HG03575 (cell line): Measurements from ENCODE around the gene NRXN3.

Experiments
- ATAC-seq: cut with Tn5 transposase; IDR thresholded peaks from one replicate; pipeline ENCODE4 v1.9.1; 2021; ENCODE audit not compliant: unreplicated experiment, insufficient number of reproducible peaks, low FRiP score; ENCODE audit errors: extremely low read depth

Gene NRXN3

DNA sequence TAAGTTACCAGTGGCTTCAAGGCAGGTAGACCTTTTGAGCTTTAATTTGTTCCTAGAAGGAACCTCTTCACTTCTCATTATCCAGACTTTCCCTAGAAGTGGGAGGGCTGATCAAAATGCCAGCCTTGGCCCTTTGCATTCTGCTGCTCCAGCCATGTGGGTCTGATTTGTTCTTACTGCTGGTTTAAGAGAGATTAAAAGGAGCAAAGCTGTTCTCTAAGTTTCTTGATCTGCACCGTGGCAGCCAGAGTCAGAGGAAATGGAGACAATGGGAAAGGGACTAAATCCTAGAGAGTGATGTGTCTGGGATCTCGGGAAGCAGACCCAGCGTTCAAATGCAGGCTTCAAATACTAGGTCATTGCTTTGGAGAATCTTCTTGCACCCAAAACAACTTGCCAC is 1281.4 kb downstream of the NRXN3 start:
- no peak for ATAC-seq

DNA sequence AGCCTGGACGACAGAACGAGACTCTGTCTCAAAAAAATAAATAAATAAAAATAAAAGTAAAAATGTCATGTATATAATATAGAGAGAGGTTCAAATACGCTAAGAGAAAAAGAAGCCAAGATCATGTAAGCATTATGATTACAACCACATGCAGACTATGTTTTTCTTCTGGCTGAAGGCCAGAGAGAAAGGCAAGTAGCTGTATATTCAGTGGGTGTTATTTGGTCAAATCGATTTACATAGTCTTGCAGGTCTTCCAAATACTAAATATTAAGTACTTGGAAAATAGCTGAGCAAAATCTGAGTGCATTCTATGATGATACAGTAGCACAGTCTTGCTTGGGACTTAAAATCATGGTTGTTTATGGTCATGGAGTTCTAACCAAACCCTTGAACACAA is 1283.1 kb downstream of the NRXN3 start:
- ATAC-seq: no peak

DNA sequence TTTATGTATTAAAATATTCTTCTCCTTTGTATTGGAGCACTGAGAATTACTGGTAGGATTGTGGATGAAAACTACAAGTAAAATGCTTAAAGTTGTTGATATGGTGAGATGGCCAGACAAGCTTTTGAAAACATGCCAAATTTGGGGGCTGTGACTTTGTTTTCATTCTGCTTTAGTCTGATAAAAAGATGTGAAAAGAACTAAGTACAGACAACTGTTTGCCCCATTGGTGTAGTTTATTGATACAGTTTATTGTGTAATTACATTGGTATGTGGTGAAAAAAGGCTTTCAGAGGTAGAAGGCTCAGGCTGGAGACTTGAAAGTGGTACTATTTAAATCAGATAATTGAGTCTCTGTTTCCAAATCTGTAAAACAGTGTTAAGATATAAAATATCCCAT is 1294.3 kb downstream of the NRXN3 start:
- no peak for ATAC-seq

DNA sequence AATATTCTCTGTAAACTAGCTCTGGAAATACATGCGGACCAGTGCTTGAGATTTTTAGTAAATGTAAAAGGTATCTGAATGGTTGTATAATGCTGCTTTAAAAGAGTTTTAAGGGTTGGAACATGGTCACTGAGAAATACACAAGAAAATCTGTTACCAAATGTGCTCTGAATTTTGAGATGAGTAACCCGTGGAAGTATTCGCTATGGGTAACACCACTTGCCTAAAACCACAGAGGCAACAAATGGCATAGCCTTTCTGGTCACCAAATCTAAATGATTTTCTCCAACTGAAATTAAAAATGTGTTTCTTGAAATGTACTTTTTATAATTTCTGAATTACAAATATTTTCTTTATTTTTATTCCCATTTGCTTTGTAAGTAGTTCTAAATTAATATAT is 1295.5 kb downstream of the NRXN3 start:
- no peak for ATAC-seq

DNA sequence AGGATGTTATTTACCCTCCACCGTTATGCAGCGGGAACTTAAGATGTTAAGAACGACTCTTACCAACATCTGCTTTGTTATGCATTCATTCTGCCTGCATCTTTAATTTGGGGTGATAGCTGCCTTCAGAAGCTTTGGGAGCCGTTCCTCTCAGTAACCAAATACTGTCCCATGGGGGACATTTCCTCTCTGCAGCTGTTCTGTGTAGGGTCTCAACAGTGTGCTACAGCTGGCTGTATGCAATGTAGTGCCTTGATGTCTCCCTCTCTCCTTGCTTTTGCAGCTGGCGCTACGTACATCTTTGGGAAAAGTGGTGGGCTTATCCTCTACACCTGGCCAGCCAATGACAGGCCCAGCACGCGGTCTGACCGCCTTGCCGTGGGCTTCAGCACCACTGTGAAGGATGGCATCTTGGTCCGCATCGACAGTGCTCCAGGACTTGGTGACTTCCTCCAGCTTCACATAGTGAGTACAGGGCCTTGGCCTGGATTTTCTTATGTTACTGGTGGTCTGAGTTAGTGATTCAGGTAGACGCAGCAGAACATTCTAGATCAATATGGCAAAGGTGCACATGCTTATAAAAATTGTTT is 1296.9 kb downstream of the NRXN3 start:
- ATAC-seq: no peak

DNA sequence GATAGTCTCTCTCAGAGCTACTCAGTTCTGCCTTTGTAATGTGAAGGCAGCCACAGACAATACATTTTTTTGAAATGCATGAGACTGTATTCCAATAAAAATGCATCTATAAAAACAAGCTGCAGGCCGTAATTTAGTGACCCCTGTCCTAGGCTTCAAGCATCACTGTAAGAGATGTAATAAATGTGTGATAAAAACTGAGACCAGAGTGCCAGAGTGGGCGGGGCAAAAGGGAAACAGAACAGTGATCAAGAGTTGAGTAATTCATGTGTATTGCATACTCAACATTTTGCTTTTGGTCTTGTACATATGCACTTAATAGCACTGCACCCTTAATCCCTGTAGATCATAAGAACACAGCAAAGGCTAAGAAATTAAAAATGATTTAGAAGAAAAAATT is 1297.7 kb downstream of the NRXN3 start:
- no peak for ATAC-seq

DNA sequence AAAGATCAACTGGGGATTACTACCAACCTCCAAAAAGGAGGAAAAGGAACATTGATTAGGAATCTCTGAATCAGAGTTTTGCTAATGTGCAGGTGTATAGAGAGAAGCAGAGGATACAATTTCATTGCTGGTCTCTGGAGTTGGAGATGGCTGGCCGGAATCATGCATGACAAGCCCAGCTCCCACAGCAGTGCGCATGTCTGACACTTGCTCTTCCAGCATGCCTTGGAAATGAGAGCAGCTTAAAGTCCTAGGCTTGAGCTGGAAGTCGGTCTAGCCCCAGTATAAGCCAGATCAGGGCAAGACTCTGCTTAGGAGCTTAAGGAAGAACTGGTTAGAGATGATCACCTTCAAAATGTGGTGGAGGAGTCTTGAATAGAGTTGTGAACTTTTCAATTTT is 1298.3 kb downstream of the NRXN3 start:
- ATAC-seq: no peak

DNA sequence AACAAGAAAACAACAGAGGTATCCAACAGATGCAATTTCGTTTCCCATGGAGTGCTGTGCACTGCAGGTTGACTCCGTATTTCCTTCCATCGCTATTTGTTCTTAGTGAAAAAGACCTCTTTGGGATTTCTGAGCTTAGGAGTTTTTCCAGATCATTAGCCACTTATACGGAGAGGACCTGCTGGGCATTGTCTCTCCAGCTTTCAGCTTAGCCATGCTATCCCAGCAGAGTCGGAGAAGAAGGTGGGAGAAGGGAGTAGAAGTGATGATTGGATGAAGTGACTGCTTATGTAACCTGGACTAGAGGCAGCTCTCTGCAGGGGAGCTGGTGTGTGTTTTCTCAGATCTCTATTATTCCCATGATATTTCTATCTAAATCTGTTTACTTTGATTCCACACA is 1303.5 kb downstream of the NRXN3 start:
- no peak for ATAC-seq

DNA sequence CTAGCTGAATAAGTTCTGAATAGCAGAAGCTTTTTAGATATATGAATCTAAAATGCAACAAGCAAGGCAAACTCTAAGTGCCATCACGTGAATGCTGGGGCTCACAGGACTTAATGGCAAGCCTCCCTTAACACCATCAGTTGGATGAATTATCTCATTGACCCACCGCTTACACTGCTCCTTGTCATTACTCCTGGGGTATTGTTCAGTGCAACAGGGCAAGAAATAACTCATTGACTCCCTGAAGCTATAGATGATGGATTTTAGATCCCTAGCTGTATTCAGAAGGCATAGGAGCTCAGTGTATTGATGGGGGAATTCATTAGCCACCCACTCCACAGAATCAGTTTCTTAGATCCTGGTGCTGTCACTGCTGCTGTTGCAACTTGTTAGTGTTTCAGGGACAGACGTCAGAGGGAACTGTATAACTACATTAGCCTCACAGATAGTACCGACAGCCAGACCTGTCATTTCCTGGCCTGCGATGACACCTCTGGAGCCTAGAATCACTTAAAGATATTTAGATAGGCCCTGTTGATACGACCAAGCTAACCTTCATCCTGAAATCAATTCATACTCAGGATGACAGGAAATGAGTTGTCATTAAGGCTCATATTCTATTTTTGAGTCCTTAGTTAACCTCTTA is 1305.8 kb downstream of the NRXN3 start:
- no peak for ATAC-seq

DNA sequence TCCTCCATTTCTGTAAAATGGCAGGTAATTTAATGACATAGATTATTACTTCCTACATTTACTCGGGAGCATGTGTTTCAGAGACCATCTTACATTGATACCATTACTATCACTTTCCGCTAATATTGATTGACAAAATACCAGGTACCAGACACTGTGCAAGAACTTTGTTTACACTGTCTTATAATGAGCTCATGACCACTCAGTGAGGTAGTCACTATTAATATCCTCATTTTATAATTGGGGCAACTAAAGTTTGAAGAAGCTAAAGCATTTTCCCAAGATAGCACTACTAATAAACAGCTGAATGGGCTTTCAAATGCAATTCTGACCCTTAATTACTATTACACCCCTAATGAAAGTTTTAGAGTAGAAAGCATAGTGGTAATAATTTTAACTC is 1306.4 kb downstream of the NRXN3 start:
- no peak for ATAC-seq

DNA sequence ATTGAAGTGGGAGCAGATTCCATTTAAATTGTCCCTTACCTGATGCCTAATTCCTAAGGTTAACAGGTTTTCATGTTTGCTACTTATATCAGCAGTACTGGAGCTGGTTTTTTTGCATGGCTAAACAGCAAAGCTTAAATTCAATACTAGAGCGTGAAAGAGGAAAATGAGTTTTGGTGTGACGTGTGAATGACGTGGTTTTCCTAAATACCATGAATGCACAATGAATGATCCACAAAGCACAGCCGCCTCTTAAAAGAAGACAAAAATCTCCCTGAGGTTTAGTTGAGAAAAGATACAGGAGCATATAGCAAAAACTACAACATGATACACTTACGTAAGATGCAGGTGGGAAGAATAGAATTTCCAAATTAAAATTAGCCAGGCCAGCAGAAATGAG is 1310.0 kb downstream of the NRXN3 start:
- no peak for ATAC-seq

DNA sequence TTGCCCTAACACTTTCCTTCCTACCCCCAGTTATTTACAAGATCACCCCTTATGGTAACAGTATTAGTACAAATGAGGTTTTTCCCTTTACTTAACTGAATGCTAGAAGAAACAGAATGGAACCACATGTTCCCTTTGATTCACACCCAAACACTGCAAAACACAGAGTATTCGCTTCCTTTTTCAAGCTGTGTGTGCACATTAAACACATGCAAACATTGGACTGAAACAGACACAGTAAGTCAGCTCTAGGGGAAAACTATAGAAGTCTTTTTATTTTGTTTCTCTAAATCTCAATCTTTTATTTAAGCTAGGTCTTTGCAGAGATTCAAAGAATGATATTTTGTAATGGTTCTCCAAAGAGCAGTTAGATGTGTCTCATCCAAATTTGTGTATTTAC is 1312.7 kb downstream of the NRXN3 start:
- no peak for ATAC-seq

DNA sequence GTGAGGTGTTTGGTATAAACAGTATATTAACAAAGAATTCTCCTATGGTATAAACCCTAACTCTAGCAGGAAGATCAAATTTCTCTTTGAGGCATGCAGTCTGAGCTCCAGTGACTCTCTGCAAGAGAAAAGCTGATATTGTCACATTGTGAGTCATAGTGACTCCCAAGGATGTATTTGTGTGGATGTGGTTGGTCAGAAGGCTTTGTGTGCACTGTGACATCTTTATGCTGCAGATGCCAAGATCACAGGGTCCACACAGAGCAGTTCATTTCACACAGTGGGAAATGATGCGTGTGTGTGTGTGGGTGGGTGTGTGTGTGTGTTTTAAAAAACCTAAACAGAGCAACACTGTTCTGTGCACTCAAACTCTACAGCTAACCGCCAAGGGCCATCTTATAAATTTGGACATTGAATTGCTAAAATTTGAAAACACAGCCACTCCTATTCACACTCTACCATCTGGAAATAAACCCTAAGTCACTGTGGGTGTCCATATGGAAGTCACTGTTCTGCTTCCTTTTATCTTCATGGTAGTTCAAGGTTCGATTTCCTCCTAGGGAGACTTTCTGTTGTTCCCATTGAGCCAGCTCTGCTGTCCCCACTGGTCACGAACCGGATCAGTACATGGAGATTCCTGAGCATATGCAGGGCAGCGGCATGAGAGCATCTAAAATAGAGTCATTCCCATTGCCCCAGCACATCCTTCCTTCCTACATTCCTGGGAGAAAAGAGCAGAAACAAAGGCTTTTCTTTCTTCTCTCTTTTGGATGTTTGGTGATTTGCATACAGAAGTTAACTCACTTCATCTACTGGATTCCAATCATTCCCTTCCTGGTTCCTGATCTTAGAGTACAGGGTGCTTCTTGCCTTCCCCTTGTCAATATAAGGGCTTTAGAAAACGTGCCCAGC is 1313.6 kb downstream of the NRXN3 start:
- ATAC-seq: no peak

DNA sequence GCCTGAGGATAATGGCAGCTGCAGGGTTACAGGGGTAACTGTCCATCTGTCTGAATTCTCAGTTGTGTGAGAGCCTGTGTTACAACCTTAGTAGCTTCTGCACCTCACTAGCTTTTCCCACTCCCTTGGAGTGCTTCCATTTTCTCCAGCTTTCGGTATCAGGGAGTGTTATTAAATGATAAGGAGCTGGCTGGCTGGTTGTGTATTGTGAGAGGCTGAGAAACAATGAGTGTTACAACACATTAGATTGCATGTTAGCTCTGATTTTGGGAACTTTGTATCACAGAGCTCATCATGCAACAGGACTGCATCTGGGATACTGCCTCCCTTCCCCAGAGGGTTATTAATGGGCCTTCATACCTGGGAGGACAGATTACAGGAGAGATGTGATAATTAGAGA is 1317.5 kb downstream of the NRXN3 start:
- no peak for ATAC-seq

DNA sequence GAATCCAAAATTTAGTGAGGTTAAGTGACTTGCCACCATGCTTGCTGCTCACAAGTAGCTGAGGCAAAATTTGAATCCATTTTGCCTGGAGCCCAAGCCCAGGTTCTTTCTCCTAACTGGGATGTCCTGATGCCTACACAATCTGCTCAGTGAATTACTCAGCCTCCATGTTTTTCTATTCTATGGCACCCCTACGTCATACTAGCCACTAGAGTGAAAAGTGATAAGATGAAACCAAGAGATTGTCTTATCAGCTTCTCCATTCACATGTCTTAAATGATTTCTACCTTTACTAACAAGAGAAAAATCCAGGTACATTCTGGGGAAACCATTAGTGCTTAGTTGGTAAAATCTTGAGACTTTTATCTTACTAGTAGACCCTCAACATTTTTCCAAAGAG is 1321.0 kb downstream of the NRXN3 start:
- no peak for ATAC-seq

DNA sequence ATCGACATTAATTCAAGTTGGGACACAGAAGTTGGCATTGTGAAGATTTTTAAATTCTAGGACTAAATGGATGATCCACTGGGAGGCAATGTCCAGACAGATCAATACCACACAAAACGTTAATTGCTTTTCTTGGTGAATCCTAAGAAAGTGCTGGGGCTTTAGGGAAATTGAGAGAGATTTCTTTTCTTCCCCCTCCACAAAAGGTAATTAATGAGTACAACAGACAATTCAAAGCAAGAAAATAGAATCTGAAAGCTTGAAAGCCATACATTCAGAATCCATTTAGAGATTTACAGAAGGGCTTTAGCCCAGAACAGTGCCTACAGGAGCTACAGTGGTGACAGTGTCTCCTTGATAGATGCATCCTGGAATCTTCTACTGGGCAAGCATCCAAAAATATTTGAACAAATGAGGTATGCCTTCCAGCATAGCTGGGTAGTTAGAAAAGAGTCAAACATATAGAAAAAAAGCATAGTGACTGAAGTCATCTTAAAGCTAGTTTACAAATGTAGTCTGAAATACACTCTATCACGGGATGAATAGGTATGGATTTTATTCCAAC is 1323.0 kb downstream of the NRXN3 start:
- ATAC-seq: no peak

DNA sequence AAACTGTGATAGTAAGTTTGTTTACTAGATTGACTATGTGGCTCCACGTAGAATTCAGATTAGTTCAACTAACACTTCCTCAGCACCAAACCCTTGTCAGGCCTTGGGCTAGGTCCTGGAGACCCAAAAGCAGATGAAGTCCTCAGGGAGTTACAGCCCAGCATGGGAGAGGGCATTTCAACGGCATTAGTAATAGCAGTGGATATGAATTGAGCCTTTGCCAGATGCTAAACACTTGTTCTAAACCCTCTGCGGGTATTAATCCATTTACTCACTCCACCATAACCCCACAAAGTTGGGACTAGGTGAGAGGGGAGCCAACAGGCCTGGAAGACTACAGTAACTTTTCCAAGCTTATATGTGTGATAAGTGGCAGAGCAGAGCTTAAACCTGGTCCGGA is 1326.5 kb downstream of the NRXN3 start:
- ATAC-seq: no peak

DNA sequence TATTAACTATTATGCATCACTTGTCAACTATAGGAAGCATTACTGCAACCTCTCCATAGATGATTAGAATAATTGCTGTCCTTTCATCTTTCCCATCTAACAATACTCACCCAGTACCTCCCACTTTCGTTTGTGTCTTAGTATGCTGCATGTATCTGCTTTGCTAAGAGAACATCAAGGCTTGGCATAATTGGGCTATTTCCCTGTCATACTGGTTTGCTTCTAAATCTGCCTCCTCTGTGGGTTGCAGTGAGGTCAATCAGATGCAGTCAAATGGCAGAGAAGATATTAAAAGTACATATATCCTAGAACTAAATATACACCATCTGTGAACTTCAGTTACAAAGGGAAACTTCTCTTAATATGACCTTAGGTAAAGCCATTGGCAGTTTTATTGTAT is 1330.3 kb downstream of the NRXN3 start:
- ATAC-seq: no peak

DNA sequence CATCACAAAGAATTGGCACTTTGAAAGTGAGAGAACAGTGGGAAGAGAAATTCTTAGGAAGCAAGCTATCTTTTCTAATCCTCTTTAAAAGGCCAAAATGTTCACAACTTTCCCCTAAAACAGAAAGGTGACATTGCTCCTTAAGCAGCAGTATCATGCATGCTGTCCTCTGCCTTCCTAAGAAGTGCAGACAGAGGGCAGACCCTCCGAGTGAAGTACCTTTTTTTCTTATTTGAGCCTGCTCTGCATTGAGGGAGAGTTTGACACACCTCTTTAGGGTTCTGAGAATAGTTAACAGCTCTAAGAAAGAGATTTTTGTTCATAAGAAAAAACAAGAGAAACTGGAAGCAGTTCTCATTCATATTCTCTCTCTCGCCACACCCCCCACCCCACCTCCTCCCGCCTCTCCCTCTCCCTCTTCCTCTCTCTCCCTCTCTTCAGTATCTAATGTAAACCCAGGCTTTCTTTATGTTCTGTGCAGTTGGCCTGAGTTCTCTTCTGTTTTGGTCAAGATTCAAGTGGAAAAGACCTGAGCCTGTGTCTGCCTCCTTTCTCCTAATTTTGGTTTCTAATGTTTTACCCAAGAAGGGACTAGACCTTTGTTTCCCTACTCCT is 1332.1 kb downstream of the NRXN3 start:
- no peak for ATAC-seq

DNA sequence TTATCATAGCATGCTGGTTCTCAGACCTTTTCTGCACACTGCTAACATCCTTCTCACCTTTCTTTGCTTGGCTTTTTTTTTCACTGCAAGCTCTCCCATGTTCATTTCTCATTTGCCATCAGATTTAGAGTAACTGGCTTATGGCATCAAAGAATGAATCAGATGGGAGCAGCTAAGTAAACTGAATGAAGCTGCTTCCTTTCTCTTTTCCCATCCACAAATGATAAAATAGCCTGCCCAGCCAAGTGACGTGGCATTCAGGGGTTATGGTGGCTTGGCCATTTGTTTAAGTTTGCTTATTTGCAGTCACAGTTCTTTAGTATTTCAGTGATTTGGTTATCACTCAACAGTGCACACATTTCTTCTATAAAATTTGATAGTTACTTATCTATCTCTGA is 1332.6 kb downstream of the NRXN3 start:
- no peak for ATAC-seq
